NCI-H748 (cell line): ENCODE results near the gene IL27RA.
A peak's percentile ranks its signal among the peaks of the same experiment; 100 is the strongest.

Experiments used
- DNase-seq: peaks from one replicate; lab custom pipeline; 2025; ENCODE audit not compliant: unreplicated experiment; lab: John Stamatoyannopoulos, UW

Gene IL27RA

GRCh38 chr19:14082675-14082960 lies 51.1 kb downstream of the IL27RA start:
- no peak for DNase-seq

GRCh38 chr19:14085309-14085995 lies 53.9 kb downstream of the IL27RA start, which contains the start of gene C19orf67:
Gene C19orf67 (minus strand): TSS chr19:14085783. CDS start chr19:14085627, 156 bp downstream.
- no peak for DNase-seq

- DNase-seq: no peak
Measured at GRCh38 chr19:14086098-14086497, 54.5 kb downstream of the IL27RA start.

- DNase-seq: no peak
Measured at GRCh38 chr19:14088634-14089411, 57.3 kb downstream of the IL27RA start.

GRCh38 chr19:14089412-14089661 lies 57.8 kb downstream of the IL27RA start:
- DNase-seq: peak; percentile 15

GRCh38 chr19:14089662-14090508 lies 58.3 kb downstream of the IL27RA start:
- peak; percentile 61 for DNase-seq

GRCh38 chr19:14090509-14091080 lies 59.0 kb downstream of the IL27RA start, which contains the start of gene SAMD1:
Gene SAMD1 (minus strand): TSS chr19:14090751.
- peak; percentile 87 for DNase-seq

GRCh38 chr19:14091081-14091812 lies 59.7 kb downstream of the IL27RA start:
- peak; percentile 46 for DNase-seq

GRCh38 chr19:14091813-14092462 lies 60.4 kb downstream of the IL27RA start:
- no peak for DNase-seq

- DNase-seq: no peak
Measured at GRCh38 chr19:14093117-14093823, 61.7 kb downstream of the IL27RA start.

- no peak for DNase-seq
Measured at GRCh38 chr19:14094854-14095253, 63.3 kb downstream of the IL27RA start.

GRCh38 chr19:14096272-14096992 lies 64.9 kb downstream of the IL27RA start:
- no peak for DNase-seq

GRCh38 chr19:14097532-14098151 lies 66.1 kb downstream of the IL27RA start:
- no peak for DNase-seq

GRCh38 chr19:14101003-14101545 lies 69.5 kb downstream of the IL27RA start:
- DNase-seq: no peak

- DNase-seq: no peak
Measured at GRCh38 chr19:14102102-14102696, 70.6 kb downstream of the IL27RA start.

GRCh38 chr19:14102756-14103155 lies 71.2 kb downstream of the IL27RA start:
- DNase-seq: no peak
